T47D (cell line): Measurements from ENCODE around the gene OSGIN1.

ENCODE experiments used
- DNase-seq, 2 experiments: peaks; one replicate each; pipeline versions ENCODE4 v3.0.0 to v3.0.0-alpha.2; 2011 to 2012; ENCODE audit warnings: low read depth in 1 of 2, low spot score in 1 of 2
- JUND ChIP-seq: IDR thresholded peaks from 2 replicates; pipeline ENCODE4 v1.6.1; 2012; ENCODE audit warnings: low read depth
- in situ Hi-C: cut with HindIII; loops from 2 replicates; pipeline ENCODE4 v1.10.0; 2016; ENCODE audit warnings: low sequenced_read_pairs, low pct_unique_long_range_greater_than_20kb

The OSGIN1 gene

GRCh38 chr16:83975590-83976260, 22.7 kb downstream of the OSGIN1 start:
- TF ChIP-seq JUND, result no peak
- DNase-seq, result no peak
- in situ Hi-C loops, result no loop called here

- DNase-seq, result no peak
- in situ Hi-C loops, result no loop called here
- TF ChIP-seq JUND, result no peak
Measured at GRCh38 chr16:83977056-83977815, 24.2 kb downstream of the OSGIN1 start.

GRCh38 chr16:83978401-83978904, 25.4 kb downstream of the OSGIN1 start:
- DNase-seq, result no peak
- in situ Hi-C loops, result no loop called here
- TF ChIP-seq JUND, result no peak

- no peak for TF ChIP-seq JUND
- in situ Hi-C loops, result no loop called here
- DNase-seq, result no peak
Measured at GRCh38 chr16:83979441-83979840, 26.4 kb downstream of the OSGIN1 start.

GRCh38 chr16:83980794-83981193, 27.8 kb downstream of the OSGIN1 start:
- no peak for TF ChIP-seq JUND
- DNase-seq, result no peak
- in situ Hi-C loops, result no loop called here

GRCh38 chr16:83981799-83982198, 28.8 kb downstream of the OSGIN1 start:
- no peak for TF ChIP-seq JUND
- DNase-seq, result no peak
- in situ Hi-C loops, result no loop called here

GRCh38 chr16:83983491-83983890, 30.5 kb downstream of the OSGIN1 start:
- in situ Hi-C loops, result no loop called here
- no peak for DNase-seq
- no peak for TF ChIP-seq JUND

GRCh38 chr16:83989300-83989699, 36.3 kb downstream of the OSGIN1 start:
- no peak for DNase-seq
- TF ChIP-seq JUND, result no peak
- in situ Hi-C loops, result no loop called here

GRCh38 chr16:83990492-83990891, 37.5 kb downstream of the OSGIN1 start:
- no peak for TF ChIP-seq JUND
- in situ Hi-C loops, result no loop called here
- no peak for DNase-seq

GRCh38 chr16:83992624-83993023, 39.6 kb downstream of the OSGIN1 start:
- in situ Hi-C loops, result no loop called here
- peak in 1 of 2 experiments; percentile 45 for DNase-seq
- no peak for TF ChIP-seq JUND

- in situ Hi-C loops, result no loop called here
- DNase-seq, result peak in 1 of 2 experiments; percentile 57
- no peak for TF ChIP-seq JUND
Measured at GRCh38 chr16:83994087-83994486, 41.0 kb downstream of the OSGIN1 start.

- no peak for DNase-seq
- no peak for TF ChIP-seq JUND
- in situ Hi-C loops, result no loop called here
Measured at GRCh38 chr16:83994703-83995102, 41.7 kb downstream of the OSGIN1 start.

GRCh38 chr16:83995754-83996153, 42.7 kb downstream of the OSGIN1 start:
- no peak for DNase-seq
- TF ChIP-seq JUND, result no peak
- in situ Hi-C loops, result no loop called here
